ENCODE measurements around the gene SHISA9.

SHISA9 gene

GRCh38 chr16:13036600-13036999 lies 135.2 kb downstream of the SHISA9 start:
- no peak overlapping the region for H3K4me2 ChIP-seq (ENCODE audit: low read length)
- no peaks in the 10 kb centered on the region for H3K36me3 ChIP-seq (ENCODE audit: control insufficient read depth, low read length)
- H3K4me1 ChIP-seq (ENCODE audit: control insufficient read depth, low read length), result no peaks in the 10 kb centered on the region
- no peak overlapping the region for H3K4me3 ChIP-seq (ENCODE audit: low read length)
- H3K79me2 ChIP-seq (ENCODE audit: control insufficient read depth, low read length), result no peaks in the 10 kb centered on the region
- no peaks in the 10 kb centered on the region for H3K27me3 ChIP-seq (ENCODE audit: control insufficient read depth, low read length)
- no peaks in the 10 kb centered on the region for H4K20me1 ChIP-seq (ENCODE audit: control insufficient read depth, insufficient read depth, low read depth, low read length)
- no peaks in the 10 kb centered on the region for H3K9me2 ChIP-seq (replicated peaks; ENCODE audit: control insufficient read depth, low read length)
- no peaks in the 10 kb centered on the region for H3K9me3 ChIP-seq (ENCODE audit: control insufficient read depth, insufficient read depth, low read length)
- no peak overlapping the region for H3K27ac ChIP-seq (ENCODE audit: low read depth, low read length)
- no peaks in the 10 kb centered on the region for H3F3A ChIP-seq (ENCODE audit: control insufficient read depth, insufficient read depth)
- TF ChIP-seq CTCF (IDR thresholded peaks at IDR 0.05; ENCODE audit: low read depth, low read length, poor library complexity, severe bottlenecking), result no peak
- no peak for TF ChIP-seq EZH2phosphoT487 (IDR thresholded peaks at IDR 0.05; ENCODE audit: borderline replicate concordance, low read length)

DNA sequence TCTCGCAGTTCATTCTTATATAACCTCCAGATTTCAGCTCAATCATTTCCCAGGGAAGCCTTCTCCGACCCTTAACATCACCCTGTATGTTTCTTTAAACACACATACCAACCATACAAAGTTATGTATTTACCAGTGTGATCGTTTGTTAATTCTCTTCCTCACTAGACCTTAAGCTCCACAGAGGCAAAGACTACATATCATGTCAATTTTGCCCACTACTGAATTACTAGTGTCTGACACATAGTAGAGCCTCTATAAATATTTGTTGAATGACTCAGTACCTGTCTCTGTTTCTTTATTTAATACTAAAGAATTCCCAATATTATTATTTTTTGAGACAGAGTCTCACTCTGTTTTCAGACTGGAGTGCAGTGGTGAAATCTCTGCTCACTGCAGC lies 137.2 kb downstream of the SHISA9 start:
- Histone ChIP-seq H3K4me2 (ENCODE audit: low read length) (no peak overlapping the region), H3K79me2 (ENCODE audit: control insufficient read depth, low read length) (no peaks in the 10 kb centered on the region), H3K36me3 (ENCODE audit: control insufficient read depth, low read length) (no peaks in the 10 kb centered on the region), H3K27ac (ENCODE audit: low read depth, low read length) (no peak overlapping the region), H3K9me2 (replicated peaks; ENCODE audit: control insufficient read depth, low read length) (no peaks in the 10 kb centered on the region), H3K4me1 (ENCODE audit: control insufficient read depth, low read length) (no peaks in the 10 kb centered on the region), H4K20me1 (ENCODE audit: control insufficient read depth, insufficient read depth, low read depth, low read length) (no peaks in the 10 kb centered on the region), H3K27me3 (ENCODE audit: control insufficient read depth, low read length) (no peaks in the 10 kb centered on the region), H3K4me3 (ENCODE audit: low read length) (no peak overlapping the region), H3F3A (ENCODE audit: control insufficient read depth, insufficient read depth) (no peaks in the 10 kb centered on the region), H3K9me3 (ENCODE audit: control insufficient read depth, insufficient read depth, low read length) (no peaks in the 10 kb centered on the region)
- TF ChIP-seq CTCF (IDR thresholded peaks at IDR 0.05; ENCODE audit: low read depth, low read length, poor library complexity, severe bottlenecking) (no peak), EZH2phosphoT487 (IDR thresholded peaks at IDR 0.05; ENCODE audit: borderline replicate concordance, low read length) (no peak)

- H3K27ac ChIP-seq (ENCODE audit: low read depth, low read length), result no peak overlapping the region
- no peaks in the 10 kb centered on the region for H4K20me1 ChIP-seq (ENCODE audit: control insufficient read depth, insufficient read depth, low read depth, low read length)
- no peak overlapping the region for H3K4me2 ChIP-seq (ENCODE audit: low read length)
- no peaks in the 10 kb centered on the region for H3F3A ChIP-seq (ENCODE audit: control insufficient read depth, insufficient read depth)
- no peak overlapping the region for H3K4me3 ChIP-seq (ENCODE audit: low read length)
- no peaks in the 10 kb centered on the region for H3K9me2 ChIP-seq (replicated peaks; ENCODE audit: control insufficient read depth, low read length)
- TF ChIP-seq EZH2phosphoT487 (IDR thresholded peaks at IDR 0.05; ENCODE audit: borderline replicate concordance, low read length) (no peak), CTCF (IDR thresholded peaks at IDR 0.05; ENCODE audit: low read depth, low read length, poor library complexity, severe bottlenecking) (no peak)
- no peaks in the 10 kb centered on the region for H3K79me2 ChIP-seq (ENCODE audit: control insufficient read depth, low read length)
- no peaks in the 10 kb centered on the region for H3K4me1 ChIP-seq (ENCODE audit: control insufficient read depth, low read length)
- no peaks in the 10 kb centered on the region for H3K9me3 ChIP-seq (ENCODE audit: control insufficient read depth, insufficient read depth, low read length)
- no peaks in the 10 kb centered on the region for H3K36me3 ChIP-seq (ENCODE audit: control insufficient read depth, low read length)
- H3K27me3 ChIP-seq (ENCODE audit: control insufficient read depth, low read length), result no peaks in the 10 kb centered on the region
Observed at GRCh38 chr16:13039526-13039925, 138.1 kb downstream of the SHISA9 start.

- Histone ChIP-seq H3F3A (ENCODE audit: control insufficient read depth, insufficient read depth) (no peaks in the 10 kb centered on the region), H3K27ac (ENCODE audit: low read depth, low read length) (no peak overlapping the region), H4K20me1 (ENCODE audit: control insufficient read depth, insufficient read depth, low read depth, low read length) (no peaks in the 10 kb centered on the region), H3K9me3 (ENCODE audit: control insufficient read depth, insufficient read depth, low read length) (no peaks in the 10 kb centered on the region), H3K9me2 (replicated peaks; ENCODE audit: control insufficient read depth, low read length) (no peaks in the 10 kb centered on the region), H3K4me2 (ENCODE audit: low read length) (no peak overlapping the region), H3K36me3 (ENCODE audit: control insufficient read depth, low read length) (no peaks in the 10 kb centered on the region), H3K79me2 (ENCODE audit: control insufficient read depth, low read length) (no peaks in the 10 kb centered on the region), H3K27me3 (ENCODE audit: control insufficient read depth, low read length) (no peaks in the 10 kb centered on the region), H3K4me1 (ENCODE audit: control insufficient read depth, low read length) (no peaks in the 10 kb centered on the region), H3K4me3 (ENCODE audit: low read length) (no peak overlapping the region)
- TF ChIP-seq EZH2phosphoT487 (IDR thresholded peaks at IDR 0.05; ENCODE audit: borderline replicate concordance, low read length) (no peak), CTCF (IDR thresholded peaks at IDR 0.05; ENCODE audit: low read depth, low read length, poor library complexity, severe bottlenecking) (no peak)
Observed at GRCh38 chr16:13041180-13041579, 139.8 kb downstream of the SHISA9 start.
